ENCODE results near the gene HUWE1.

Gene HUWE1

GRCh38 chrX:53674581-53674980 is 11.9 kb downstream of the HUWE1 start:
- H3K27ac ChIP-seq: no peak overlapping the region

DNA sequence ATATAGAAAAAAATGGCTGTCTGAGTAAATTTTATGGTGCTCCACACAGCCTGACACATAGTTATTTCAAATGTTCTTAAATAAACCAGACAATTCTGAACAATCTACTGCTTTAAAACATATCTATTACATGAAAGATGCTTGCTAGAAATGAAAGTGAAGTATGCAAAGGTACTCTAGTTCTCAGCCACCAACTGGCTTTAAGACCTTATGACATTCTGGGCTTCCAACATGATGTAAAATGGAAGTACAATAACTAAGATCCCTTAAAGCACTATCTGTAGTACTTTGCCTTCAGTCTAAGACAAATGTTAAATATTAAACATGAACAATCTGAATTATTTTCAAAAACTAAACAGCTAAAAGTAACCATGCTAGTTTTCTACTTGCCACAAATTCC is 17.3 kb downstream of the HUWE1 start:
- no peak for TF ChIP-seq ZFX (IDR thresholded peaks at IDR 0.05)
- TF ChIP-seq, protein P1, sequence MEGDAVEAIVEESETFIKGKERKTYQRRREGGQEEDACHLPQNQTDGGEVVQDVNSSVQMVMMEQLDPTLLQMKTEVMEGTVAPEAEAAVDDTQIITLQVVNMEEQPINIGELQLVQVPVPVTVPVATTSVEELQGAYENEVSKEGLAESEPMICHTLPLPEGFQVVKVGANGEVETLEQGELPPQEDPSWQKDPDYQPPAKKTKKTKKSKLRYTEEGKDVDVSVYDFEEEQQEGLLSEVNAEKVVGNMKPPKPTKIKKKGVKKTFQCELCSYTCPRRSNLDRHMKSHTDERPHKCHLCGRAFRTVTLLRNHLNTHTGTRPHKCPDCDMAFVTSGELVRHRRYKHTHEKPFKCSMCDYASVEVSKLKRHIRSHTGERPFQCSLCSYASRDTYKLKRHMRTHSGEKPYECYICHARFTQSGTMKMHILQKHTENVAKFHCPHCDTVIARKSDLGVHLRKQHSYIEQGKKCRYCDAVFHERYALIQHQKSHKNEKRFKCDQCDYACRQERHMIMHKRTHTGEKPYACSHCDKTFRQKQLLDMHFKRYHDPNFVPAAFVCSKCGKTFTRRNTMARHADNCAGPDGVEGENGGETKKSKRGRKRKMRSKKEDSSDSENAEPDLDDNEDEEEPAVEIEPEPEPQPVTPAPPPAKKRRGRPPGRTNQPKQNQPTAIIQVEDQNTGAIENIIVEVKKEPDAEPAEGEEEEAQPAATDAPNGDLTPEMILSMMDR (conservative IDR thresholded peaks at IDR 0.05): no peak

More at GRCh38 chrX:53674581-53674980, 11.9 kb downstream of the HUWE1 start:
- TF ChIP-seq ZFX (IDR thresholded peaks at IDR 0.05): no peak
- TF ChIP-seq, protein P1 (conservative IDR thresholded peaks at IDR 0.05): no peak

DNA sequence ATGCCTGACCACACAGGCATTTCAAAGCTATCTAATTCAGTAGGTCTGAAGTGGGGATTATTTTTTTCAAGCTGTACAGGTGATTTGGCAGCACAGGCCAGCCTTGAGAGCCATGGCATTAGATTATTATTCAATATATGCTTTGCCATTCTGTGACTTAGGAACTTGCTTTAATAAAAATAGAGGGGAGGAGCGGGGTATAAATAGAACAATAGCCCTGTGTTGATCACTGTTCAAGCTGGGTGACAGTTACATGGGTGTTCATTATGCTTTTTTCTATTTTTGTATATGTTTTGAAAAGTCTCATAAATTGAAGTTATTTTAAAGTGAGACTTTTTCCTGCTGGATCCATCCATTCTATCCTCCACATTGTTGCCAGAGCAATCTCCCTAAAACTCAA is 20.3 kb downstream of the HUWE1 start:
- TF ChIP-seq, protein P1 (conservative IDR thresholded peaks at IDR 0.05): no peak
- H3K27ac ChIP-seq: no peak overlapping the region

More for the DNA sequence above, 17.3 kb downstream of the HUWE1 start:
- no peak overlapping the region for H3K27ac ChIP-seq

DNA sequence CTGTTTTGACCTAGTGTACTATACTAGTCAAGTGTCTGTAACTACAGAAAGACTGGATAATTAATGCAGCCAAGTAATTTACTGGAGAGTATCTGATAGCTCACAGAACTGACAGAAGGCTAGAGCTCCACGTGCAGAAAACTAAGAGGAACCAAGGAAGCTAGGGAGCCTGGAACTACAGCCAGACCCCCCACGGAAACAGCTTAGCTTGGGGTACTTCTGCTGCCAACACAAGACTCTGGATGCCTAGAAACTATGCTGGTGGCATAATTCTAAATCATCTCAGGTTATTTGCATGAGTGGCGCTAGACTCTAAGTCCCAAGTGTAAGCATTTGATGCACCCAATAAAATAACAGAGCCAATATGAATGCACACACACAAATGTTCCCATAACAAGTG is 26.5 kb downstream of the HUWE1 start:
- no peak overlapping the region for H3K27ac ChIP-seq
- TF ChIP-seq, protein P1 (conservative IDR thresholded peaks at IDR 0.05): no peak
- no peak for TF ChIP-seq ZFX (IDR thresholded peaks at IDR 0.05)

DNA sequence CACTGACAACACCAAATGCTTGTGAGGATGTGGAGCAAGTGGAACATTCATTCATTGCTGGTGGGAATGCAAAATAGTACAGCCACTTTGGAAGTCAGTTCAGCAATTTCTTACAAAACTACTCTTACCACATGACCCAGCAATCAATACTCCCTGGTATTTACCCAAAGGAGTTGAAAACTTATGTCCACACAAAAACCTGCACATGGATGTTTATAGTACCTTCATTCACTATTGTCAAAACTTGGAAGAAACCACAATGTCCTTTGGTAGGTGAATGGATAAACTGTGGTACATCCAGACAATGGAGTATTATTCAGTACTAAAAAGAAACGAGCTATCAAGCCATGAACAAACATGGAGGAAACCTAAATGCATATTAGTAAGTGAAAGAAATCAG is 27.5 kb downstream of the HUWE1 start:
- TF ChIP-seq, protein P1 (conservative IDR thresholded peaks at IDR 0.05): no peak
- no peak for TF ChIP-seq ZFX (IDR thresholded peaks at IDR 0.05)
- no peak overlapping the region for H3K27ac ChIP-seq

- H3K27ac ChIP-seq: no peak overlapping the region
These were observed 29.7 kb downstream of the HUWE1 start for GRCh38 chrX:53656845-53657244.

DNA sequence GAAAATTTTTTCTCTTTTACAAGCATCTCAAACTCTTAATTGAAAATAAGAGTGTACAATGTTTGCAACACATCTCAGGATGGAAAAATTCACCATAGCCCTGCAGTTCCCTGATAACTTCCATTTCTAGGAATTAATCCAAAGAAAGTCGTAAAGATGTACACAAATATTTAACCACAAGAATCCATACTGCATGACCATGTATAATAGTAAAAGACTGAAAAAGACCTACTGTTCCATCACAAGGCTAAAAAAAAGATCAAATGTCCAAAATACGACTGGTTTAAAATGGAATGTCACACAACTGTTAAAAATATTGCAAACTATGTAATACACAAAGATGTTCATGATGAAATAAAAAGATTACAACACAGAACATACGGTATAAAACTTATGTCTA is 32.1 kb downstream of the HUWE1 start:
- TF ChIP-seq, protein P1 (conservative IDR thresholded peaks at IDR 0.05): no peak
- no peak for TF ChIP-seq ZFX (IDR thresholded peaks at IDR 0.05)
- no peak overlapping the region for H3K27ac ChIP-seq

More at GRCh38 chrX:53656845-53657244, 29.7 kb downstream of the HUWE1 start:
- no peak for TF ChIP-seq ZFX (IDR thresholded peaks at IDR 0.05)

DNA sequence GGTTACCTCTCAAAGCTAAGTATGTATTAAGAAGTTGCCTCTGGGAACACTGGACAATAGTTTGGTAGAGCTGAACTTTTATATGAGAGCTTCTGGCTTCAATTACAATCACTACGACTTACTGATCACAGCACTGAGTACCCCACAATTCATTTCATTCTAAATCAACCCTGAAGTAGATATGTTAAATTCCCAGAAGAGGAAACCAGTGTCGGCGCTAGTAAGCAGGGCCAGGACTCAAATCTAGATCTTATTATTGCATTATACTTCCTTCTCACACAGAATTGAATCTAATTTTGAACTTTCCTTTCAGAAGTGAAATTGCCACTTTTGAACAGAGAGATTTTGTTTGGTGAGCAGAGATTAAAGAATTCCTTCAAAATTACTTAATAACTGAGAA is 41.8 kb downstream of the HUWE1 start:
- H3K27ac ChIP-seq: no peak overlapping the region
- no peak for TF ChIP-seq ZFX (IDR thresholded peaks at IDR 0.05)
- TF ChIP-seq, protein P1 (conservative IDR thresholded peaks at IDR 0.05): no peak
